GM12873 (cell line): ENCODE results near the gene CDKN2A.

Experiments used
- TF ChIP-seq, protein P1 (sequence below): IDR thresholded peaks from 2 replicates; pipeline ENCODE4 v1.5.1; 2012; ENCODE audit warnings: low read depth, mild to moderate bottlenecking, moderate library complexity, low read length, control low read depth; ENCODE audit not compliant: insufficient read depth; ENCODE audit errors: missing control alignments

CDKN2A gene

DNA sequence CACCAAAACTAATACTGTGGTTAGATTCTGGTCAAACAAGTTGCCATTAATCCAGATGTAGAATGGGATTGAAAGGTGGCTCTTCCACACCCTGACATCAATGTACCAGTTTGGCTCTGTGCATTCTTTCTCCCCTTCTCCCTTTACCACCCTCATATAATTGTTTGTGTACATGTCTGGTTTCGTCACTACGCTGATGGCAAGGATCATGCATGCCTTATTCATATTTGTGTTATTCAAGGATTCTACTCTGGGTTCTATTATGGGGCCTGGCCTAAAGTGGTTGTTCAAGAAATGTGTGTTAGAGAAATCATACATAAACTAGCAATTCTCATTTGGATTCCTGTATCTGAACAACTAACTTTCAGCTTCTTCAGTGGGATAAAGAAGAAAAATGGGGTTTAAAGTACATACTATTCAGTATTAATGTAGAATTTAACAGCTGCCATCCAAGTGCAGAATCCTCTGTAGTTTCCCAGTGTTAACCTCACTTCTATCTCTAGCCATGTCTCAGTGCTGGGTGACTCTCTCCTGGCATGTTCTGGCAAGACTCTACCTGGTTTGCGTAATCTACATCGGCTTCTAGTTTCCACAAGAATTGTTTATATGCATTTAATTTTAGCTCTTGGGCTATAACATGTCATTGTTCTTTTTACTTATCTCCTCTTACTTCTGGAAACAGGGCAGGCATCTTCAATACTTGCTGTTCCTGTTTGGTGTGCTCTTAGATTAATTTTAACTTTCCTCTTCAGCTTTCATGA, 42.9 kb upstream of the CDKN2A start:
- TF ChIP-seq, protein P1, sequence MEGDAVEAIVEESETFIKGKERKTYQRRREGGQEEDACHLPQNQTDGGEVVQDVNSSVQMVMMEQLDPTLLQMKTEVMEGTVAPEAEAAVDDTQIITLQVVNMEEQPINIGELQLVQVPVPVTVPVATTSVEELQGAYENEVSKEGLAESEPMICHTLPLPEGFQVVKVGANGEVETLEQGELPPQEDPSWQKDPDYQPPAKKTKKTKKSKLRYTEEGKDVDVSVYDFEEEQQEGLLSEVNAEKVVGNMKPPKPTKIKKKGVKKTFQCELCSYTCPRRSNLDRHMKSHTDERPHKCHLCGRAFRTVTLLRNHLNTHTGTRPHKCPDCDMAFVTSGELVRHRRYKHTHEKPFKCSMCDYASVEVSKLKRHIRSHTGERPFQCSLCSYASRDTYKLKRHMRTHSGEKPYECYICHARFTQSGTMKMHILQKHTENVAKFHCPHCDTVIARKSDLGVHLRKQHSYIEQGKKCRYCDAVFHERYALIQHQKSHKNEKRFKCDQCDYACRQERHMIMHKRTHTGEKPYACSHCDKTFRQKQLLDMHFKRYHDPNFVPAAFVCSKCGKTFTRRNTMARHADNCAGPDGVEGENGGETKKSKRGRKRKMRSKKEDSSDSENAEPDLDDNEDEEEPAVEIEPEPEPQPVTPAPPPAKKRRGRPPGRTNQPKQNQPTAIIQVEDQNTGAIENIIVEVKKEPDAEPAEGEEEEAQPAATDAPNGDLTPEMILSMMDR, result no peak

DNA sequence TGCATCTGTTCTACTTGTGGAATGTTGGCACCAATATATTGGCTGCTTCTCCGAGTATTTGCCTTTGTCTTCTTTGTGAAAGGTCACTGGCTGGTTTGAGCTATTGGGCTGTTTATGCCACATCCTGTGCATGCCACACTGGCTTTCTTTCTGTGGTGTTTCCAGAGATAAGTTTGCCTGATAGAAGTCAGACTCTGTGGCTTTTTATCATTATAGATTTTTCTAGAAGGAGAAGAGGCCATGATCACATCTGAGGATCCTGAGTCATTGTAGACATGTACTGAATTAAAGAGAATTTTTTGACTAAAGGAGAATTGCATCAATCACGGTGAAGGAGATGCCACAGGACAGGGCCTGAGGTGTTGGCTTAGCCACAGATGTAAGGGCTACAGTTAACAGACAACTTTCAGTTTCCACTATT, 41.4 kb upstream of the CDKN2A start:
- TF ChIP-seq, protein P1, result no peak

DNA sequence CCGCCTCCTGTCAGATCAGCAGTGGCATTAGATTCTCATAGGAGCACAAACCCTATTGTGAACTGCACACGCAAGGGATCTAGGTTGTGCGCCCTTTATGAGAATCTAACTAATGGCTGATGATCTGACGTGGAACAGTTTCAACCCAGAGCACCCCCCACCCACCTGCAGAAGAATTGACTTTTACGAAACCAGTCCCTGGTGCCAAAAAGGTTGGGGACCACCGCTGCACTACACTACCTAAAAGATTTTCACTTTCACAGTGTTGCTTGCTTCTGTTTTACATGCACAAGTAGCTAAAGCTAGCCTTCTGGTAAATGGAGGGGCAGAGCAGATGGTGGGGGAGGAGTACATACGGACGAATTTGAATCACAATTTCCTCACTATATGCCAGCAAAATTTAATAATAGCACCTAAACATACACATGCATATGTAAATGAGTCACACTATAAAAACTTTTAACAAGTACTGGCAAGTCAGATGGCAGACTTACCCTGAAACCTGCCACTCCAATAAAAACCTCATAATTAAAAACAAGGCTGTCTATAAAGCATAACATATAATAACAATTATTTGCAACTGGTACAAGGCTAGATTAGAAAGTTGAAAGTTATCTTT, 38.9 kb upstream of the CDKN2A start:
- TF ChIP-seq, protein P1, result no peak

DNA sequence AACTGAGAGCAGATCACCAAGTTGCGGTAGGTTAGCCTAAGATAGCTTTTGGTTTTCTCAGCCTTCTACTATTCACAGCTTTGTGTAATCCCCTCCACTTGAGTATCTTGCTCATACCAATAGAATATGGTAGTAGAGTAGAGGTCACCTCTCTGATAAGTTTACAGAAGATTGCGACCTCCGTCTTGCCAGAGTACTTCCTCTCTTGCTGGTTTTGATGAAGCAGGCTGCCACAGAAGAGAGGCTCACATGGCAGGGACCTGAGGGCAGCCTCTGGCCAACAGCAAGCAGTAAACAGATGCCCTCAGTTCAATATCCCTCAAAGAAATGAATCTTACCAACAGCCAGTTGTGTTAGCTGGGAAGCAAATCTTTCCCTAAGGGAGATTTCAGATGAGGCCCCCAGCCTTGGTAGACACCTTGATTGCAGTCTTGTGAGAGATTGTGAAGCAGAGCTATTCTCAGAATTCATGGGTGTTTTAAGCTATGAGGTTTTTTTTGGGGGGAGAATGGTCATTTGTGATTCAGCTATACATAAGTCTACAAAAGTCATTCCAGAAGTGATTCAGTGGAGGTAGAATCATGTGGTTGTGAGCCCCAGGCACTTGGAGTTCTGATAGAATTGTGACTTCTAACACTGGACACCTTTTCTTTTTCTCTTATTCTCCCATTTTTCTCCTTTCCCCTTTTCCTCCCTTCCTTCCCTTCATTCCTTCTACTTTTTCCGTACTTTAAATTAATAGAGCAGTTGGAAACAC, 37.6 kb upstream of the CDKN2A start:
- TF ChIP-seq, protein P1, result no peak

DNA sequence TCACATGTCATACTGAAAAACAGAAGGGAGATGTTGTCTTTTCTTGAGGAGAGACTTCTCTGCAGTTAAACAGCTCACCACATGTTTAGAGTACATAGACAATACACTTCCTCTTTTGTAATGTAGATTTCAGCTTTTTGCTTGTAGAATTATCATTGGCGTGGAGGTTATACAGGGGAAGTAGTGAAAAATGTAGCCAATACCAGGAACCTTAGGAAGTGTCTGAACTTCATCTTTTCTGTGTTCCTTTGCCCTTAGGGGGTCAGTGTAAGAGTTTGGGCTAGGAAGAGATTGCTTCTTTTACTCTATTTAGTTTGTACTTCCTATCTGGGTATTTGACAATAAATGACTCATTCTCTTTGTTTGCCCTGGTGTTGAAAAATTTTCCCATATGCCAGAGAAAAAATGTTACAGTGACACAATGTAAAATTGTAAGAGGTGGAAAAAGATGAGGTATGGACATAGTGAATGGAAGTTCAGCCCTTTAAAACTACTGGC, 36.0 kb upstream of the CDKN2A start:
- TF ChIP-seq, protein P1, result no peak

DNA sequence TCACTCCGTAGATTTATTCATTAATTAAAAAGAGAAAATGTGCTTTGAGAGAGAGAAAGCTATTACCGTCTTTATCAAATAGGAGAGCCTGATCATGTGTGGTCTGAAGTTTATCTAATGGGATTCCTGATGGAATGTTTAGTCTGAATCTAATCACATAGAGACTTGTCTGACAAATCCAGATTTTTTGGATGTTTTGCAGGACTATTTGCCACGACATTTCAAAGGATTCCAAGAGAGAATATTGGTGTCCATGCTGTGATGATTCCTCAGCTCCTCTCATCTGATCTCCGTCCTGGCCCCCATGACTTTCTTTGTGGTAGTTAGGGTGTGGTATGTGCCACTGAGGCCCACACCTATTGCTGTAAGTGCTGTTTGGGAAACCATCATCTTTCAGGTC, 35.0 kb upstream of the CDKN2A start:
- TF ChIP-seq, protein P1, result no peak

DNA sequence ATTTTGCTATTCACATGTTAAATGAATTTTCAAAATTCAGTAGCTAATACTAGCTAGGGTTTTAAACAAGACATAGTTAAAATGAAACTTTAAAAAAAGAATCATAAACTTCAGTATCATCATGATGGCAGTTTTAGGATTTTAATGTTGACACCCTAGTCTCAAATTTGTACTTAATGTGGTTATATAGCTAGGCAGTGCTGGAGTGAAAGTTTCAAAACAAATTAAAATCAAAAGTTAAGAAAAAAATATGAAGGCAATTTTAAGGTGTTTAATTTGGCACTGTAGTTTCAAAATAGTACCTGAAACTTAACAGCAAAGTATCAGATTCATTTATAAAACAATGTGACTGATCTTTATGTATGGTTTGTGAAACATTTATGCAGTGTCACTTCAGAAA, 34.2 kb upstream of the CDKN2A start:
- TF ChIP-seq, protein P1, result no peak
